Loucy (cell line): ENCODE measurements around the gene MTERF2.

Experiments used
- CTCF ChIP-seq: fragments of 200-600 bp; sonication (generic); conservative IDR thresholded peaks from 2 replicates; pipeline ENCODE4 v1.5.1; 2014; ENCODE audit warnings: mild to moderate bottlenecking, antibody characterized with exemption, low read length
- EZH2phosphoT487 ChIP-seq: fragments of 200-600 bp; IDR thresholded peaks from 2 replicates; pipeline ENCODE4 v1.6.1; 2018; ENCODE audit warnings: antibody characterized with exemption, mild to moderate bottlenecking, moderate library complexity, borderline replicate concordance

GRCh38 chr12:107029081-107029480, 42.1 kb upstream of the MTERF2 start:
- TF ChIP-seq CTCF = no peak
- no peak for TF ChIP-seq EZH2phosphoT487
